HG03457 (cell line): ENCODE results near the gene DYRK1A.
"Not testable (repeated sequence)": the region's sequence is repeated elsewhere in the genome, so short reads cannot be mapped to it uniquely, and the experiment has no call there.

Experiments
- ATAC-seq: cut with Tn5 transposase; IDR thresholded peaks from one replicate; pipeline ENCODE4 v1.9.1; 2021; ENCODE audit warnings: moderate number of reproducible peaks; ENCODE audit not compliant: unreplicated experiment

Gene DYRK1A

GRCh38 chr21:37546299-37546908 is 179.8 kb downstream of the DYRK1A start:
- no peak for ATAC-seq

GRCh38 chr21:37546949-37547614 is 180.5 kb downstream of the DYRK1A start:
- ATAC-seq: no peak

GRCh38 chr21:37547615-37548200 is 181.1 kb downstream of the DYRK1A start:
- ATAC-seq: no peak

GRCh38 chr21:37548521-37548981 is 182.0 kb downstream of the DYRK1A start:
- no peak for ATAC-seq

GRCh38 chr21:37549730-37550129 is 183.2 kb downstream of the DYRK1A start:
- not testable (repeated sequence) for ATAC-seq

GRCh38 chr21:37550157-37550556 is 183.6 kb downstream of the DYRK1A start:
- ATAC-seq: no peak

GRCh38 chr21:37550618-37551330 is 184.2 kb downstream of the DYRK1A start:
- no peak for ATAC-seq

GRCh38 chr21:37551331-37551992 is 184.9 kb downstream of the DYRK1A start:
- no peak for ATAC-seq

- ATAC-seq: no peak
These were observed 185.4 kb downstream of the DYRK1A start for GRCh38 chr21:37551993-37552355.

- ATAC-seq: no peak
These were observed 186.0 kb downstream of the DYRK1A start for GRCh38 chr21:37552496-37553029.

GRCh38 chr21:37553078-37553481 is 186.5 kb downstream of the DYRK1A start:
- no peak for ATAC-seq

GRCh38 chr21:37554661-37555379 is 188.2 kb downstream of the DYRK1A start:
- ATAC-seq: no peak

- no peak for ATAC-seq
These were observed 189.2 kb downstream of the DYRK1A start for GRCh38 chr21:37555672-37556261.

- ATAC-seq: peak; percentile 93
These were observed 190.8 kb downstream of the DYRK1A start for GRCh38 chr21:37557261-37557950.

- ATAC-seq: no peak
These were observed 192.2 kb downstream of the DYRK1A start for GRCh38 chr21:37558676-37559211.

- ATAC-seq: no peak
These were observed 193.8 kb downstream of the DYRK1A start for GRCh38 chr21:37560385-37560784.

GRCh38 chr21:37561506-37561905 is 194.9 kb downstream of the DYRK1A start:
- no peak for ATAC-seq

GRCh38 chr21:37561941-37562919 is 195.7 kb downstream of the DYRK1A start:
- ATAC-seq: no peak
